ENCODE data around the gene RAP1GAP2.

DNA sequence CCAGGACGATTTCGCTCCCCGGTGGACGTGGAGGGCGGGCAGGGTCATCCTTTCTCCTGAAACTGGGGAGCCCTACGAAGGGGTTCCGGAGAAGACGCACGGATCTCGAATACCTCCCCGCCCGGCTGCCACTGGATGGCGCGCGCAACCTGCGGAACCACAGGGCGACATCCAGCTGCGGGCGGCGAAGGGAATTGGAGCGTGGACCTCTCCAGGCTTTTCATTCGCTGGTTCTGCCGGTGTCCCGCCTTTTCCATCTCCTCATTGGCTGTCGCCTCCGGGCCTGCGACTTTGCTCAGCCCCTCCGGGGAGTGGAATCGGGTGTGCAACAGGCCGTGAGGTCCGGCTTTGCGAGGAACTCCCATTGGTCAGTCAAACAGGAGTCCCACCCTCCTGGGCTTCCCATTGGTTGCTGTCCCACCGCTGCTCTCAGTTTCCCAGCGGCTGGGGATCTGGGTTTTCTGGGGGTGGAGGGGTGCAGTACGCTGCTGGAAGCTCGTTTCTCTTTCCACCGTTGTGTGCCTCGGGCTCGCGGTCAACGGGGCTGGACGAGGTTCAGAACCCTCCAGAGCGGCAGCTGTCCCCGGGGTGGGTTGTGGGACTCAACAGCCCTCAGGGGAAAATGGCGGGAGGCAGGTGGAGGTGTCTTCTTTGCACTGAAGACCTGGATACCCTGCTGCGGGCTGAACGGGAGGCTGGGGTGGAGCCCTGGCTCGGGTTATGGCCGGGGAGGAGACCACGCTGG is 252.7 kb downstream of the RAP1GAP2 start:
- no peak for TF ChIP-seq SP1 (IDR thresholded peaks at IDR 0.05)
- TF ChIP-seq TARDBP (IDR thresholded peaks at IDR 0.05) = no peak
- TF ChIP-seq FOXK2 (IDR thresholded peaks at IDR 0.05) = no peak
- no peak for TF ChIP-seq BHLHE40 (IDR thresholded peaks at IDR 0.05; ENCODE audit: borderline replicate concordance)
- no peak for TF ChIP-seq ARNT (IDR thresholded peaks at IDR 0.05)
- no peak for TF ChIP-seq FOXM1 (IDR thresholded peaks at IDR 0.05; ENCODE audit: borderline replicate concordance)
- TF ChIP-seq, protein P1, sequence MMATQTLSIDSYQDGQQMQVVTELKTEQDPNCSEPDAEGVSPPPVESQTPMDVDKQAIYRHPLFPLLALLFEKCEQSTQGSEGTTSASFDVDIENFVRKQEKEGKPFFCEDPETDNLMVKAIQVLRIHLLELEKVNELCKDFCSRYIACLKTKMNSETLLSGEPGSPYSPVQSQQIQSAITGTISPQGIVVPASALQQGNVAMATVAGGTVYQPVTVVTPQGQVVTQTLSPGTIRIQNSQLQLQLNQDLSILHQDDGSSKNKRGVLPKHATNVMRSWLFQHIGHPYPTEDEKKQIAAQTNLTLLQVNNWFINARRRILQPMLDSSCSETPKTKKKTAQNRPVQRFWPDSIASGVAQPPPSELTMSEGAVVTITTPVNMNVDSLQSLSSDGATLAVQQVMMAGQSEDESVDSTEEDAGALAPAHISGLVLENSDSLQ (IDR thresholded peaks at IDR 0.05) = peak; percentile 51; the same call in 1 of the 2 replicates
- TF ChIP-seq CTBP1 (IDR thresholded peaks at IDR 0.05; ENCODE audit: borderline replicate concordance) = no peak
- TF ChIP-seq LEF1 (IDR thresholded peaks at IDR 0.05; ENCODE audit: borderline replicate concordance) = no peak
- no peak for TF ChIP-seq ELF4 (IDR thresholded peaks at IDR 0.05)
- peak; percentile 98 for TF ChIP-seq L3MBTL2 (conservative IDR thresholded peaks at IDR 0.05)
- TF ChIP-seq ZNF384 (IDR thresholded peaks at IDR 0.05) = no peak

Measured in HEK293T (cell line).